Measurements from ENCODE around the gene RTP3.

Gene RTP3

DNA sequence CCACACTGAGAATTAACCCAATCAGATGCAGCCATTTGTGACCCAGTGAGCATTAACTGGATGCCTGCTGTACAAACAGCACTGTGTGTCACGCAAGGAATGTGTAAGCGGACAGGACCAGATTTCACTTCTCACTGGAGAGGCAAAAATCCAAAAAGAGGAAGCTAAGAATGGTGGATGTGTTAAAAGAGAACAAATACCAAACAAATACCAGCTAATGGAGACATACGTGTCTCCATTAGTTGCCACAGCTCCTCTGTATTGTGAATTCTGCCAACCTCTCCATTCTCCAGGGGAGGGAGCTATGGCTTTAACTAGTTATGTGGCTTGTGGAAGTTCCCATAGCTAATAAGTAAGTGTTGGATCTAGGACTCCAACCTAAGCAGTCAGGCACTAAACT, 35.7 kb upstream of the RTP3 start:
- Histone ChIP-seq H3K4me1 (ENCODE audit: insufficient read depth, low read length) (no peaks in the 10 kb centered on the region), H3K36me3 (ENCODE audit: insufficient read depth, low read length) (no peaks in the 10 kb centered on the region), H3K4me3 (ENCODE audit: low read depth in 1 of 2, low read length in 2 of 2) (no peak overlapping the region), H3K27me3 (ENCODE audit: insufficient read depth, low read length, poor library complexity) (no peaks in the 10 kb centered on the region), H2AFZ (ENCODE audit: low read depth, low read length) (no peak overlapping the region), H3K9ac (ENCODE audit: low read depth, low read length) (no peak overlapping the region), H3K9me3 (ENCODE audit: insufficient read depth, low read length, severe bottlenecking) (peaks cover 3% of the 10 kb centered on the region), H3K79me2 (ENCODE audit: insufficient read depth, low read length) (no peaks in the 10 kb centered on the region), H4K20me1 (ENCODE audit: insufficient read depth, low read length) (no peaks in the 10 kb centered on the region), H3K4me2 (ENCODE audit: insufficient read depth, low read length) (no peak overlapping the region), H3K27ac (ENCODE audit: low read length) (no peak overlapping the region)
- TF ChIP-seq, protein P1, sequence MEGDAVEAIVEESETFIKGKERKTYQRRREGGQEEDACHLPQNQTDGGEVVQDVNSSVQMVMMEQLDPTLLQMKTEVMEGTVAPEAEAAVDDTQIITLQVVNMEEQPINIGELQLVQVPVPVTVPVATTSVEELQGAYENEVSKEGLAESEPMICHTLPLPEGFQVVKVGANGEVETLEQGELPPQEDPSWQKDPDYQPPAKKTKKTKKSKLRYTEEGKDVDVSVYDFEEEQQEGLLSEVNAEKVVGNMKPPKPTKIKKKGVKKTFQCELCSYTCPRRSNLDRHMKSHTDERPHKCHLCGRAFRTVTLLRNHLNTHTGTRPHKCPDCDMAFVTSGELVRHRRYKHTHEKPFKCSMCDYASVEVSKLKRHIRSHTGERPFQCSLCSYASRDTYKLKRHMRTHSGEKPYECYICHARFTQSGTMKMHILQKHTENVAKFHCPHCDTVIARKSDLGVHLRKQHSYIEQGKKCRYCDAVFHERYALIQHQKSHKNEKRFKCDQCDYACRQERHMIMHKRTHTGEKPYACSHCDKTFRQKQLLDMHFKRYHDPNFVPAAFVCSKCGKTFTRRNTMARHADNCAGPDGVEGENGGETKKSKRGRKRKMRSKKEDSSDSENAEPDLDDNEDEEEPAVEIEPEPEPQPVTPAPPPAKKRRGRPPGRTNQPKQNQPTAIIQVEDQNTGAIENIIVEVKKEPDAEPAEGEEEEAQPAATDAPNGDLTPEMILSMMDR (IDR thresholded peaks at IDR 0.05; ENCODE audit: borderline replicate concordance, extremely low read depth, low read length, poor library complexity, severe bottlenecking): peak; percentile 48
- no peak for TF ChIP-seq EZH2 (IDR thresholded peaks at IDR 0.05; ENCODE audit: borderline replicate concordance, low read depth, low read length, severe bottlenecking)
- no peak for ATAC-seq (ENCODE audit: insufficient read depth, low read depth)
- DNase-seq: no peak

DNA sequence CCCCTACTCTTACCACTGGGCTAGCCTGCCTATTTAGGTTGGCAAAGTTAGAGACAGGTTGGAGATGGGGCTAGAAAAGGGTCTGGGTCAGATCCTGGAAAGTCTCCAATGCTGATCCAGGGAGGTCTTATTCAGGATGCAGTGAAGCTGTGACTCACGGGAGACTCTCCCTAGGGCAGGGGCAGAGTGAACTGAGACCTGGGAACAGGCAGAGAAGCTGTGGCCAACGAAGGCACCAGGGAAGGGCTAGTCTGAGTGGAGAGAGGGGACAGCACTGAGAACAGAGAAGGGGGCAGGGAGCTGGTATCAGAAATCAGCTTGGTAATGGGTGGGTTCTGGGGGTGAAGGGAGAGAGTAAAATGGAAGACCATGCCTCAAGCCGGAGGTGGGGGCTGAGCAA, 35.3 kb upstream of the RTP3 start:
- H3K27ac ChIP-seq (ENCODE audit: low read length): no peak overlapping the region
- H3K27me3 ChIP-seq (ENCODE audit: insufficient read depth, low read length, poor library complexity): no peaks in the 10 kb centered on the region
- H3K9me3 ChIP-seq (ENCODE audit: insufficient read depth, low read length, severe bottlenecking): peaks cover 3% of the 10 kb centered on the region
- H3K4me2 ChIP-seq (ENCODE audit: insufficient read depth, low read length): no peak overlapping the region
- H3K4me1 ChIP-seq (ENCODE audit: insufficient read depth, low read length): no peaks in the 10 kb centered on the region
- H2AFZ ChIP-seq (ENCODE audit: low read depth, low read length): no peak overlapping the region
- TF ChIP-seq EZH2 (IDR thresholded peaks at IDR 0.05; ENCODE audit: borderline replicate concordance, low read depth, low read length, severe bottlenecking): no peak
- TF ChIP-seq, protein P1 (IDR thresholded peaks at IDR 0.05; ENCODE audit: borderline replicate concordance, extremely low read depth, low read length, poor library complexity, severe bottlenecking): no peak
- no peak overlapping the region for H3K9ac ChIP-seq (ENCODE audit: low read depth, low read length)
- no peaks in the 10 kb centered on the region for H4K20me1 ChIP-seq (ENCODE audit: insufficient read depth, low read length)
- no peak overlapping the region for H3K4me3 ChIP-seq (ENCODE audit: low read depth in 1 of 2, low read length in 2 of 2)
- H3K79me2 ChIP-seq (ENCODE audit: insufficient read depth, low read length): no peaks in the 10 kb centered on the region
- ATAC-seq (ENCODE audit: insufficient read depth, low read depth): no peak
- no peaks in the 10 kb centered on the region for H3K36me3 ChIP-seq (ENCODE audit: insufficient read depth, low read length)
- DNase-seq: no peak

DNA sequence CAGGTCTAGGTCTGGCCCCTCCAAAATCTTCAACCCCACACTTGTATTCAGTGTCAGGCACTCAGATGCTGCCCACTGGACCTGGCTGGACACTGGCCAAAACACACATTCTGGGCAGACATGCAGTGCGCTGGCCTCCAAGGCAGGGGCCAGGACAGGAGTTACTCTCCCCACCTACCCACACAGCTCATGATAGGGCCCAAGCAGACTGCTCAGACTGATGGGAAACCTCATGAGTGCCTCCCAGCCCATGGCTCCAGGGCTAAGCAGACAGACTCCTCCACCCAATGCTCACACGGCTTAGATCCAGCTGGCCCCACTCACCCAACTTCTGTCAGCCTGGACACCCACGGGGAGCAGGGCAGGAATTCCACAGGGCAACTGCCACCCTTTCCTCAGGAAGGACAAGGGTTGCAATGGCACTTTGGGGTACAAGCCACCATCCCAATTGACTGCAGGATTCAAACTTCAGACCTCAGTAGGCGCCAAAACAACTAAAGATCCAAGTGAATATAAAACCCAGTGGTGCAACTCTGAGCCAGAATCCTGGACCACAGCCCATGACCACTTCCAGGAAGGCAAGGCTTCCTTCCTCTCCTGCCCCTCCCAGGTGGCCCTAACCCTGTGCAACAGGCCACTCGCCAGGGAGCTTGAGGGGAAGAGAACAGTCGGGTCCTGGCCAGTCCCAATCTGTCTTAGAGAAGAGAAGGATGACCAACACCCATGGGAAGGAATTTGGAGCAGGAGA, 34.5 kb upstream of the RTP3 start:
- no peaks in the 10 kb centered on the region for H4K20me1 ChIP-seq (ENCODE audit: insufficient read depth, low read length)
- no peaks in the 10 kb centered on the region for H3K36me3 ChIP-seq (ENCODE audit: insufficient read depth, low read length)
- DNase-seq (no peak), ATAC-seq (ENCODE audit: insufficient read depth, low read depth) (no peak)
- peaks cover 3% of the 10 kb centered on the region for H3K9me3 ChIP-seq (ENCODE audit: insufficient read depth, low read length, severe bottlenecking)
- no peak overlapping the region for H2AFZ ChIP-seq (ENCODE audit: low read depth, low read length)
- TF ChIP-seq, protein P1 (IDR thresholded peaks at IDR 0.05; ENCODE audit: borderline replicate concordance, extremely low read depth, low read length, poor library complexity, severe bottlenecking): no peak
- H3K4me2 ChIP-seq (ENCODE audit: insufficient read depth, low read length): no peak overlapping the region
- no peaks in the 10 kb centered on the region for H3K79me2 ChIP-seq (ENCODE audit: insufficient read depth, low read length)
- H3K4me3 ChIP-seq (ENCODE audit: low read depth in 1 of 2, low read length in 2 of 2): no peak overlapping the region
- H3K27me3 ChIP-seq (ENCODE audit: insufficient read depth, low read length, poor library complexity): no peaks in the 10 kb centered on the region
- H3K9ac ChIP-seq (ENCODE audit: low read depth, low read length): no peak overlapping the region
- H3K4me1 ChIP-seq (ENCODE audit: insufficient read depth, low read length): no peaks in the 10 kb centered on the region
- no peak overlapping the region for H3K27ac ChIP-seq (ENCODE audit: low read length)

Data from DND-41 (cell line).